Heart right ventricle (tissue), 16 donors: Measurements from ENCODE around the gene DHRS1. TPM values are rescaled to one million over a fixed set of nuclear protein-coding genes. Genes with fewer than 3 reads are reported as not detected.
A peak's percentile ranks its signal among the peaks of the same experiment; 100 is the strongest.

Source experiments
- ATAC-seq, 8 donors: fragments of 200-7000 bp; cut with Tn5 transposase; one replicate each; pipeline ENCODE4 v1.9.1; 2020; ENCODE audit warnings: mild to moderate bottlenecking in 8 of 8, moderate library complexity in 8 of 8, moderate number of reproducible peaks in 1 of 8
- DNase-seq, 2 donors: peaks; one replicate each; pipeline ENCODE4 v3.0.0-alpha.2; 2020
- H3K27ac ChIP-seq, 10 donors: fragments of 200-600 bp; sonication (generic) in 2 of 10; one replicate each; pipeline versions ENCODE4 v1.5.0 to v1.8.0; 2020 to 2022; ENCODE audit warnings: mild to moderate bottlenecking in 3 of 10
- H3K27me3 ChIP-seq, 7 donors: fragments of 200-600 bp; one replicate each; pipeline ENCODE4 v1.8.0; 2021 to 2022; ENCODE audit warnings: mild to moderate bottlenecking in 2 of 7
- H3K36me3 ChIP-seq, 9 donors: fragments of 200-600 bp; sonication (generic) in 1 of 9; one replicate each; pipeline versions ENCODE4 v1.5.0 to v1.8.0; 2020 to 2022; ENCODE audit warnings: mild to moderate bottlenecking in 2 of 9
- H3K4me1 ChIP-seq, 9 donors: fragments of 200-600 bp; sonication (generic) in 1 of 9; one replicate each; pipeline versions ENCODE4 v1.5.0 to v1.8.0; 2020 to 2022; ENCODE audit warnings: mild to moderate bottlenecking in 4 of 9
- H3K4me3 ChIP-seq, 10 donors: fragments of 200-600 bp; sonication (generic) in 2 of 10; one replicate each; pipeline versions ENCODE4 v1.5.0 to v1.8.0; 2020 to 2022; ENCODE audit warnings: mild to moderate bottlenecking in 7 of 10, moderate library complexity in 2 of 10
- H3K9me3 ChIP-seq, 11 donors: fragments of 200-600 bp in 10 of 11; sonication (generic) in 2 of 11; one replicate each; pipeline versions ENCODE4 v1.5.0 to v1.8.0; 2013 to 2022; ENCODE audit warnings: mild to moderate bottlenecking in 2 of 11, control low read depth in 1 of 11, moderate library complexity in 1 of 11
- WGBS, 2 donors: extraction: QIAGEN DNeasy Blood & Tissue Kit; methylation state at CpG; one replicate each; pipeline ENCODE4 v1.1.7; 2013; ENCODE audit warnings: inconsistent platforms in 1 of 2; 5-methylcytosine and 5-hydroxymethylcytosine counted together
- intact Hi-C, 10 donors: fragments of 100-400 bp; cut with DNase I; formaldehyde crosslinking; loops; one replicate each; pipeline versions ENCODE4 v1.11.1 to v1.14.2; 2022
- polyA plus RNA-seq, 2 donors: library from polyadenylated mRNA; stranded (reverse); fragments of 200-250 nt; gene quantifications; one replicate each; pipeline ENCODE4 v1.2.3, GENCODE V29; 2013
- total RNA-seq, 10 donors: library from RNA; stranded (reverse); fragmentation: NEBNext Ultra II Directional in 3 of 10; extraction: Animal tissue kit (Norgen Biotek cat#: 25700) in 3 of 10; gene quantifications; one replicate each; pipeline versions ENCODE4 v1.2.1 to v1.2.4, GENCODE V29; 2021 to 2023
- TF ChIP-seq, protein P1 (sequence below), 9 donors: fragments of 200-600 bp; sonication (generic) in 2 of 9; IDR thresholded peaks; one replicate each; pipeline versions ENCODE4 v1.5.0 to v1.8.0; 2021 to 2022; ENCODE audit warnings: antibody characterized with exemption in 9 of 9, mild to moderate bottlenecking in 5 of 9, moderate library complexity in 1 of 9
- donor health status: Arrhythmogenic right ventricular cardiomyopathy.
- donor health status: ischemic (EF 13 %, LVEDD 7.1; RV severe dilation, severe dysfunction).
- donor health status: healthy with polysubstance abuse.
- donor health status: DM: no; HTN: yes; CAD: no.
- donor health status: DM: no; HTN: no; CAD: no.
- donor health status: ischemic (EF 25% LVEDD 6.9; RV normal size, moderate dysfunction).
- donor health status: ischemic (EF 25% LVEDD 5.7; RV mildly dilated, moderate dysfunction).
- donor health status: healthy.
- donor health status: DM: yes; HTN: yes; CAD: no.
- donor health status: Ischemic cardiomyopathy.
- donor health status: ischemic (EF 35%, LVEDD 5.7; RV mildly dilated, moderate dysfunction).
- donor health status: nonischemic (EF 11% LVEDD 7.7; RV severe dilation, severe dysfunction).
- donor health status: DM: yes; HTN: yes; CAD: no.
- donor health status: PGD.
- donor health status: ischemic (EF 29% LVEDD 5.4; RV normal size, mild dysfunction).
- donor health status: nonischemic (EF 23%, LVEDD 6.1; RV moderate dilation, normal function).

The DHRS1 gene
- total and polyA plus RNA-seq, 12 donors, result 6.9 to 11.6 (median 9.0) TPM

GRCh38 chr14:24315243-24315806, 15.7 kb upstream of the DHRS1 start:
- DNase-seq (no peak), ATAC-seq (no peak)
- H3K27me3 ChIP-seq, result peaks cover 0 to 38% (median 4%) of the 10 kb centered on the region in 7 donors

GRCh38 chr14:24314377-24315193, 15.0 kb upstream of the DHRS1 start:
- H3K36me3 ChIP-seq, result peaks cover 0 to 20% (median 0%) of the 10 kb centered on the region in 9 donors
- peaks cover 20 to 96% (median 72%) of the 10 kb centered on the region in 9 donors for H3K4me1 ChIP-seq

More at GRCh38 chr14:24315243-24315806, 15.7 kb upstream of the DHRS1 start:
- H3K4me3 ChIP-seq, result peak overlapping the region in 2 of 10 donors; percentile 21 to 36
- intact Hi-C loops, result loop anchor here in 1 of 10 donors (5.0 kb wide), 1 partner anchor 122 kb away; no protein-coding TSS in a partner anchor
- TF ChIP-seq, protein P1, sequence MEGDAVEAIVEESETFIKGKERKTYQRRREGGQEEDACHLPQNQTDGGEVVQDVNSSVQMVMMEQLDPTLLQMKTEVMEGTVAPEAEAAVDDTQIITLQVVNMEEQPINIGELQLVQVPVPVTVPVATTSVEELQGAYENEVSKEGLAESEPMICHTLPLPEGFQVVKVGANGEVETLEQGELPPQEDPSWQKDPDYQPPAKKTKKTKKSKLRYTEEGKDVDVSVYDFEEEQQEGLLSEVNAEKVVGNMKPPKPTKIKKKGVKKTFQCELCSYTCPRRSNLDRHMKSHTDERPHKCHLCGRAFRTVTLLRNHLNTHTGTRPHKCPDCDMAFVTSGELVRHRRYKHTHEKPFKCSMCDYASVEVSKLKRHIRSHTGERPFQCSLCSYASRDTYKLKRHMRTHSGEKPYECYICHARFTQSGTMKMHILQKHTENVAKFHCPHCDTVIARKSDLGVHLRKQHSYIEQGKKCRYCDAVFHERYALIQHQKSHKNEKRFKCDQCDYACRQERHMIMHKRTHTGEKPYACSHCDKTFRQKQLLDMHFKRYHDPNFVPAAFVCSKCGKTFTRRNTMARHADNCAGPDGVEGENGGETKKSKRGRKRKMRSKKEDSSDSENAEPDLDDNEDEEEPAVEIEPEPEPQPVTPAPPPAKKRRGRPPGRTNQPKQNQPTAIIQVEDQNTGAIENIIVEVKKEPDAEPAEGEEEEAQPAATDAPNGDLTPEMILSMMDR (IDR thresholded peaks at IDR 0.05), result no peak
- H3K9me3 ChIP-seq, result no peaks in the 10 kb centered on the region
- peak overlapping the region in 9 of 10 donors; percentile 50 to 88 (median 72) for H3K27ac ChIP-seq
- H3K4me1 ChIP-seq, result peaks cover 13 to 88% (median 65%) of the 10 kb centered on the region in 9 donors
- 79% methylated on average over 10 of the region's 10 CpGs for WGBS, 2 donors
- peaks cover 0 to 28% (median 0%) of the 10 kb centered on the region in 9 donors for H3K36me3 ChIP-seq

GRCh38 chr14:24313913-24314312, 14.3 kb upstream of the DHRS1 start:
- no peak for ATAC-seq
- H3K27me3 ChIP-seq, result peaks cover 0 to 29% (median 0%) of the 10 kb centered on the region in 7 donors
- intact Hi-C loops, result loop anchor here in 1 of 10 donors (5.0 kb wide), 1 partner anchor 302 kb away; no protein-coding TSS in a partner anchor
- TF ChIP-seq, protein P1 (IDR thresholded peaks at IDR 0.05), result no peak
- DNase-seq, result no peak
- WGBS, 2 donors, result 83 to 85% methylated on average over 2 of the region's 2 CpGs
- H3K27ac ChIP-seq, result peak overlapping the region in 8 of 10 donors; percentile 46 to 95 (median 83)
- peak overlapping the region in 1 of 10 donors; percentile 10 for H3K4me3 ChIP-seq
- H3K36me3 ChIP-seq, result peaks cover 0 to 13% (median 0%) of the 10 kb centered on the region in 9 donors
- no peaks in the 10 kb centered on the region for H3K9me3 ChIP-seq
- H3K4me1 ChIP-seq, result peaks cover 22 to 100% (median 75%) of the 10 kb centered on the region in 9 donors

More at GRCh38 chr14:24314377-24315193, 15.0 kb upstream of the DHRS1 start:
- Histone ChIP-seq H3K27me3 (peaks cover 0 to 34% (median 4%) of the 10 kb centered on the region in 7 donors), H3K4me3 (peak overlapping the region in 1 of 10 donors; percentile 36), H3K27ac (peak overlapping the region in 8 of 10 donors; percentile 3 to 95 (median 83)), H3K9me3 (no peaks in the 10 kb centered on the region)
- WGBS, 2 donors, result 73 to 83% methylated on average over 5 of the region's 5 CpGs
- no peak for DNase-seq
- intact Hi-C loops, result loop anchor here in 1 of 10 donors (5.0 kb wide), 2 partner anchors 123 to 302 kb away; no protein-coding TSS in a partner anchor
- no peak for ATAC-seq
- TF ChIP-seq, protein P1 (IDR thresholded peaks at IDR 0.05), result no peak
